ENCODE data around the gene IFT88.
A peak's percentile ranks its signal among the peaks of the same experiment; 100 is the strongest.

The IFT88 gene, protein sequence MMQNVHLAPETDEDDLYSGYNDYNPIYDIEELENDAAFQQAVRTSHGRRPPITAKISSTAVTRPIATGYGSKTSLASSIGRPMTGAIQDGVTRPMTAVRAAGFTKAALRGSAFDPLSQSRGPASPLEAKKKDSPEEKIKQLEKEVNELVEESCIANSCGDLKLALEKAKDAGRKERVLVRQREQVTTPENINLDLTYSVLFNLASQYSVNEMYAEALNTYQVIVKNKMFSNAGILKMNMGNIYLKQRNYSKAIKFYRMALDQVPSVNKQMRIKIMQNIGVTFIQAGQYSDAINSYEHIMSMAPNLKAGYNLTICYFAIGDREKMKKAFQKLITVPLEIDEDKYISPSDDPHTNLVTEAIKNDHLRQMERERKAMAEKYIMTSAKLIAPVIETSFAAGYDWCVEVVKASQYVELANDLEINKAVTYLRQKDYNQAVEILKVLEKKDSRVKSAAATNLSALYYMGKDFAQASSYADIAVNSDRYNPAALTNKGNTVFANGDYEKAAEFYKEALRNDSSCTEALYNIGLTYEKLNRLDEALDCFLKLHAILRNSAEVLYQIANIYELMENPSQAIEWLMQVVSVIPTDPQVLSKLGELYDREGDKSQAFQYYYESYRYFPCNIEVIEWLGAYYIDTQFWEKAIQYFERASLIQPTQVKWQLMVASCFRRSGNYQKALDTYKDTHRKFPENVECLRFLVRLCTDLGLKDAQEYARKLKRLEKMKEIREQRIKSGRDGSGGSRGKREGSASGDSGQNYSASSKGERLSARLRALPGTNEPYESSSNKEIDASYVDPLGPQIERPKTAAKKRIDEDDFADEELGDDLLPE

DNA sequence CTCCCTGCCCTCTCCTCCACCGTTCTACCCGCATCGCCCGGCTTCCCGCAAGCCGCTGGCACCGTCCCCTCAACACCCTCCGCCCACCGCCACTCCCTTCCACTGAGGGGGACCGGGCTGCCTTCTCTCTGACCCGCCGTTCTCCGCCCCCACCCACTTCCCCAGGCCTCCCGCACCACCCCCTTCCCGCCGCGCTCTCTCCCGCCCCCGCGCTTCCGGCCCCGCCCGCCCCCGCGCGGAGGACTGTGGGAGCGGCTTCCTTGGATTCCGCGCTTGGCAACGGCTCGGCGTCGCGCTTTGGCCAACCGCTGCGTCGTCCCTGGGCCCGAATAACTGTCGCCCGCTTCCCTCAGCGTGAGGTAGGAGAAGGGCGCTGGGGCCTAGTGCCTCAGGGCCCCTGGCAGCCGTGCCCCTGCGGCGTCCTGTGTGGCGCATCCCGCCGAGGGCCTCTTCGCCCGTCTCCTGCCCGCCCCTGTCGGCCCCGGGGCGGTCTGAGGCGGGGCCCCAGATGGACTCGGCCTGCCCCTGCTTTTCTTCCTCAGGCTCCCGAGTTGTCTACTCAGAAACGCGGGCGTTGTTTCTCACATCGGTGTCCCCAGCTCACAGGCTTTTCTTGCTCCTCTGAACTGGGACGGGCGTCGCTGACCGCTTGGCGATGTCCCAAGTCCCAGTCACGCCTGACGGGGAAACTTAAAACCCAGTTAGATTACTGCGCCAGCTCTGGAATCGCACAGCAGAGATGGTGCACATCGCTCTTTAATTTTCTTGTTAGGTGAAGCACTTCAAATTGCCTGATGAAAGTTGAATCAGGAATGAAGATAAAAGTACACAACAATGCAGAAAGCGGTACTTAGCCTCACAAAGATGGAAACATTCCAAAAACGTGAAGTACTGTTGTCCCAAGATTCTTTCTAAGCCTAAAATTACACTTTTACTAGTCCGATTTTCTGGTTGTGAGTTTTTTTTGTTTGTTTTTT, at the start of gene IFT88:
Gene IFT88 (plus strand): TSS at position 260 of the 977 bp plus-strand sequence. CDS start 7,229 bp downstream, outside the sequence.
- DNase-seq (ENCODE audit: low read depth in 2 of 2, low spot score in 1 of 2) = peak; percentile 45 to 69

DNA sequence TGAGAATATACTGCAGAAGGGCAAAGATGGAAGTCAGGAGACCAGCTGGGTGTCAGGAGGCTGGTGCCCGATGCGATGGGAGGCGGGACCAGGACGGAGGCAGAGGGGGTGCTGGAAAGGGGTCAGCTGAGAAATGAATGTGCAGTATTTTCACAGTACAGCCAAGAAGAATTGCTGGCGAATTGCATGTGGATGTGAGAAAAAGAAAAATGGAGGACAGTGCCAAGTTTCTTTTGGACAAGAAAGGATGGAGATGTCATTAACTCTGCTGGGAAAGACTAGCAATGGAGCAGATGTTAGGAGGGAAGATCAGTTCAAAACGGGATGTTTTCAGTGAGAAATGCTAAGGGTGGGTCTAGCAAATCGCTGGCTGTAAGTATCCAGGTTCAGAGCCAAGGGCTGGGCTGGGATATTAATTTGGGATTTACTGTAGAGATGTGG, 48.3 kb upstream of the IFT88 start:
- DNase-seq (ENCODE audit: low read depth in 2 of 2, low spot score in 1 of 2) = no peak

DNA sequence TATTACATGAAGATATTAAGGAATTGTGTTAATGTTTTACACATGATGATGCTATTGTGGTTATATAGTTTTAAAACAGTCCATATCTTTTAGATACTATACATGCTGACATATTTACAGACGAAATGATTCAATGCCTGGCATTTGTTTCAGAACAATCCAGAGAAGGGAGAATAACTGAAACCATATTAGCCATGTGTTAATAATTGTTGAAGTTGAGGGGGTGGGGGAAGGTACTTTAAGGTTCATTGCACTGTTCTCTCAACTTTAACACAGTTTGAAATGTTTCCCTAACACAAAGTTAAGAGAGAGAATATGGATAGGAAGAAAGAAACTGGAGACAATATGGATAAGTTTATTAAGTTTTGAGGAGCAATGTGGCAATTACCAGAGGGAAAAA, 47.1 kb upstream of the IFT88 start:
- no peak for DNase-seq (ENCODE audit: low read depth in 2 of 2, low spot score in 1 of 2)

DNA sequence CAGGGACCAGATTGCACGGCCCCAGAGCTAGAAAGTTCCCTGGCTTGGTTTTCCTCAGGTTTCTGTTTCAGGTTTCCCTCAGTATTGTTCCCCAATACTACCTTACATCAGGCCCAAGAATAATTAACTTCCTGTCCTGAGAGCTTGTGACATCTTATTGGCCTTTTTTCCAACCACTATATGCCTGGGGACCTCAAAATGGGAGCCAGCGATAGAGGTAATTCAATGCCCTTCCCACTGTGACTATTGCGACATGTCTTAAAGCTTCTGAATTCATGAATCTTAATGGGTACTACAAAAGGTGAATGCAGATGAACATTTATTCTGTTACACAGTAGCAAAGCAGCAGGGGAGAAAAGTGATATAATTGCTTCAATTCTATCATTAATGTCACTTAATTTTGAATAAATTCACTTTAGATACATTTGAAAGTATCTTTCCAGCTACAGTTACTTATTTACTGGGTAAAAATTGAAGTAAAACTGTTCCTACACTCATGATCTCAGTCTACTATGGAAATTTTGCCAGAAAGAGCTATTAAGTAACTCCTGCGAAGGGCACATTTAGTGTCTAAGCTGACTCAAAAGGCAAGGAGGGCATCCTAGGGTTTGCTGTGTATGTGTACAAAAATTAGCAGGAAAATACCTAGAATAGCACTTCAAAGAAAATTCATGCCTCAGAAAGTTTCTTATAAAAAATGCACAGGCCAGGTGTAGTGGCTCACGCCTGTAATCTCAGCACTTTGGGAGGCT, 45.4 kb upstream of the IFT88 start:
- DNase-seq (ENCODE audit: low read depth in 2 of 2, low spot score in 1 of 2) = no peak

DNA sequence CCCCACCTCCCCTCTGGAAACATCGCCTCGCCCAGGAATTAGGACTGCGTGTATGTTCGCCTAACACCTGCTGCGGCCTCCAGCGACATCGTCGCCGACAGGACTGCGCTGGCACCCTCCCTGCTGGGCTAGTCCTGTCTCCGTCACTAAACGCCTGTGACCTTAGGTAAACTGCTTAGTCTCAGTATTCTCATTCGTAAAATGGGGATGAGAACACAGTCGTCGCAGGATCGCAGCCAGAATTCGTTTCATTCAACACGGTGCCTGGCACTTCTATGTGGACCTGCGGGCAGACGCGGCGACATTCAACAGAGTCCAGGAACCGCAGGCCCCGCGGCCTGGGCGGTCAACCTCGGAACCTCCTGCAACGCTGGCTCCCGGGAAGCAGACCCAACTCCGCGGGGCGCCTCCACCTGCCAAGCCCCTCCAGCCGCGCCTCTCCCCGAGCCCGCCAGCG, 41.8 kb upstream of the IFT88 start:
- DNase-seq (ENCODE audit: low read depth in 2 of 2, low spot score in 1 of 2) = no peak

DNA sequence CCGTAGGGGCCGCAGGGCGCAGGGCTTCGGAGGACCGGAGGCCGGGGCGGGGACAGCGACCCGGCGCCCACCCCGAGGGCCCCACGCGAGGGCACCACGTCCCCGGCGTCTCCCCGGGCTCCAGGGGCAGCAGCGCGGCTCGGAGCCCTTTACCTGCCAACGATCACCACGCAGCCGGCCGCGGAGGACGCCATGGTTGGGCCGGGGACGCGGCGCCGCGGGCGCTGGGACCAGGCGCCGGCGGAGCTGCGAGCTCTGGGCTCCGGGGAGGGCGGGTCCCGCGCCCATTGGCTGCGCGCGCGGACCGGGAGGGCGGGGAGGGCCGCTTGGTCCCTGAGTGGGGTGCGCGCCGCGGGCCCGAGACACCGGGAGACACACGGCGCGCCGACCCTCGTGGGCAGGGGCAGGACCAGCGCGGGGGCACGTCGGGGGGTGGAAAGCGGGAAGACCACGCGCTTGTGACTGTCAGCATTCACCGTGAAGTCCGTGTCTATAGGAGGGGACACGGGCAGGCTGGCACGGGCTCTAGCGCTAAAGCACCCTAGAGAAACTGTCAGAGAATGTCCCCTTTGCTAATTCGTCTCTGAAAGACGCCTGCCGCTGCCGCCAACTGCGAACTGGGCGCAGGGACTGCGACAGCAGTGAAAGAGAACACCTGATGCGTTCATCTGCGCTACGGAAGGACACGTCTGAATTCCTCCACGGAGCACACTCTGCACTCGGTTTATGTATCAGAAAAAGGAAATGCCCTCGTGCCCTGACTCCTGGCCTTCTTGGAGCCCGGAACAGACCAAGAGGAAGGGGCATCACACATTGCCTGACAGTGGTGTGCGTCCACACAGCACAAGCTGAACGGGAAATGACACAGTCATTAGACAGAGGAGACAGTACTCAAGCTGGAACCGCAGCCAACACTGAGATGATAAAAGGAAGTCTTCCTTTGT, 41.1 kb upstream of the IFT88 start, which contains the start of gene CRYL1:
Gene CRYL1 (minus strand): TSS at position 257 of the 944 bp plus-strand sequence. CDS start 63 bp downstream, at position 194.
- DNase-seq (ENCODE audit: low read depth in 2 of 2, low spot score in 1 of 2) = peak; percentile 15 to 61

DNA sequence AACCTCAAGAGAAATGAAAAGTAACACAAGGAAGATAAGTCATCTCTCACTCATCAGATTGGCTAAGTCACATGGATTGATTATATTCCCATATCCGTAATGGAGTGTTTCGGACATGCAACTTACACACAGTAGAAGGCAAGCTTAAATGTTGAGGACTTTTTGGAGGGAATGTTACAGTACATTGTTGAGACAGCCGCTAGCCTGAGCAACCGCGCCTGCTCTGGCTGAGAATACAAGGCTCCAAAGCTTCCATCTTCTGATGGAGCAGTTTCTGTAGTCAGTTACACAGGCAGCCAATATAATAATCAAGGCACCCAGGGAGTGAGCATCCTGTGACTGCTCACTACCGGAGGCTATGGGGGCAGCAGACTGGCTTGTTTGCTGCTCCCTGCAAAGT, 40.3 kb upstream of the IFT88 start:
- no peak for DNase-seq (ENCODE audit: low read depth in 2 of 2, low spot score in 1 of 2)

DNA sequence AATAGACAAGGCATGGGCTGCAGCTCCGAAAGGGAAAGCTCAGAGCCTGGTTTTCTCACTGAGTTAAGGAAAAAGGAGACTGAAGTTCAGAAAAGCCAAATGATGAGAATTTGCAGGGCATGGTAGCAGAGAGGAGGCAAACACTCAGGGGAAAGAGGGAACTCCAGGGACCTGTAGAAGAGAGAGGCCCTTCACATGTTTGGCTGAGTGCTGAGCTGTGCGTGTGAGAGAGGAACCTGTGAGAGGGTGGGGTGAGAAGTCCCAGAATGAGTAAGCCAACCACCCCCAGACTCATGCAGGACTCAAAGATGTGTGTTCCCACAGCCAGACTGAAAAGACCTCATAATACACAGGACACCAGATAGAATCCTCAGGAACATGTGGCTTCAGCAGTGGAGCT, 38.5 kb upstream of the IFT88 start:
- DNase-seq (ENCODE audit: low read depth in 2 of 2, low spot score in 1 of 2) = no peak

DNA sequence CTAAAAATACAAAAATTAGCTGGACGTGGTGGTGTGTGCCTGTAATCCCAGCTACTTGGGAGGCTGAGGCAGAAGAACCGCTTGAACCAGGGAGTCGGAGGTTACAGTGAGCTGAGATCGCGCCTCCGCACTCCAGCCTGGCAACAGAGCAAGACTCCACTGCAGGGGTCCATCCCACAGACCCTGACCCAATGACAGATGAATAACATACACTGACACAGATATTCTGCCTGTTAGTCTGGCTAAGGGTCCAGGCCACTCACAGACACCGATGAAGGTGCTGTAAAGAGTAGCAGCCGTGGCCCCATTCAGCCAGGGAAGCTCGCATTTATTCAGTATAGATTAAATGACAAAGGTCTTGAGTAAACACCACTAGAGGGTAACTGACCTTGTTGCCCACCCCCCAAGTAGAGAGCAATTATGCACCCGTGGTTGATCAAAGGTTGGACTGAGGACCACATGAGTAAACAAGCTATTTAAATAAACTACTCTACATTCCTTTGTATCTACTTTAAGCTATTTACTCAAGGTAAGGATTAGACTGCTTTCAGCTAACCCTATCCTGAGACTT, 32.8 kb upstream of the IFT88 start:
- DNase-seq (ENCODE audit: low read depth in 2 of 2, low spot score in 1 of 2) = no peak

DNA sequence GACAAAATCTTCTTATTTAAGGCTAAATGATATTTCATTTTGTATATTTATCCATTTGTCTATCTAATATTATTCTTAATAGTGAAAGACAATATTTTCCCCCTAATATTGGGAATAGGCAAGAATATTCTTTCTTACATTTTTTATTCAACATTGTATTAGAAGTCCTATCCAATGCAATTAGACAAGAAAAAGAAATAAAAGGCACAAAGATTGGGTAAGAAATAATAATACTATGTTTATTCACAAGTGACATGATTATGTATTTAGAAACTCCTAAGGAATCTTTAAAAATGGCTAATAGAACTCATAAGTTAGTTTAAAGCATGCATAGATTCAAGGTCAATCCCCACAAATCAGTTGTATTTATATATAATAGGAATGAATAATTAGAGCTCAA, 30.0 kb upstream of the IFT88 start:
- no peak for DNase-seq (ENCODE audit: low read depth in 2 of 2, low spot score in 1 of 2)

DNA sequence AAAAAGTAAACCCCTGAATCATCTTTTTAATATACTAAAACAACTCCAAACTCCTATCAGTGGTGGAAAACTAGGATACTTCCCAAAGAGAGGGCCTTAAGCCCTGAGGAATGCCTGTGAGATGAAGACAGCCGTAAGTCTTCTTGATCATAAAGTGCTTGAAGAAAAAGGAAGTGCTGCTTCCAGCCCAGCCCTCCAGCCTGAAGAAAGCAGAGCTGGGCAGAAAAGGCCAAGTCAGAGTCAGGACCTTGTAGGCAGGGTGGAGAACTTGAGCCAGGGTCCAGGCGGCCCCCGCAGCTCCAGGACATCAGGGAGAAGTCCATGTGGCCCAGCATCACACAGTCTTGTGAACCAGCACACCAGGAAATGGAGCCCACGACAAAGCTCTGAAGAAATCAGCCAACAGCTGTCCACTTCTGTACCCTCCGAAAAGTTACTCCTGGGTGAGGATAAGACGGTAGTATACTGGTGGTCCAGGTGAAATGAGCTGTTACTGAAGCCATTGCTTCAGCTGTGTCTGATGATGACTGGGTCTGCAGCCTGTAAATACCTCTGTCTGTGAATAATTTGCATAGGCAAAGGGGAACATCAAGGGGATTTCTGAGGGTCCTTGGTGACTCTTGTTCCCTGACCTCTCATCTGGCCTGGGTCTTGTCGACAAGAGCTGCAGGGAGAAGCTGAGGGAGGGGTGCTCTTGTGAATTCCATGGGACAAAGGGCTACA, 22.6 kb upstream of the IFT88 start:
- no peak for DNase-seq (ENCODE audit: low read depth in 2 of 2, low spot score in 1 of 2)

DNA sequence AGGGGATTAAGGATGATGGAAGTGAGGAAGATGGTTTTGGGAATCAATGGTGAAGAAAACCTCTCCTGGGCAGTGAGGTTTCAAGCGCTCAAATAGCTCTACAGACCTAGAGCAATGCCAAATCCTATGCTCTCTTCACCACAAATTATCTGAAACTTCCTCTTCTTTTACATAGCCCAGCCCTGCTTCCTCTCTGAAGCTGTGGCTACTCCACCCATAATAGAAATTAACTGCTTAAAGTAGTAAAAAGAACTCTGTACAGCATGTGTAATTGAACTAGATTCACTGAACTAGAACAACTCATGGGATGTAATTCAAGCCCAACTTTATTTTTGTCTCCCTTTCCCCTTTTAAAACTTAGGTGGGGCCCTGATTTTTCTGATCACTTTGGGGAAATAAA, 20.4 kb upstream of the IFT88 start:
- DNase-seq (ENCODE audit: low read depth in 2 of 2, low spot score in 1 of 2) = no peak

DNA sequence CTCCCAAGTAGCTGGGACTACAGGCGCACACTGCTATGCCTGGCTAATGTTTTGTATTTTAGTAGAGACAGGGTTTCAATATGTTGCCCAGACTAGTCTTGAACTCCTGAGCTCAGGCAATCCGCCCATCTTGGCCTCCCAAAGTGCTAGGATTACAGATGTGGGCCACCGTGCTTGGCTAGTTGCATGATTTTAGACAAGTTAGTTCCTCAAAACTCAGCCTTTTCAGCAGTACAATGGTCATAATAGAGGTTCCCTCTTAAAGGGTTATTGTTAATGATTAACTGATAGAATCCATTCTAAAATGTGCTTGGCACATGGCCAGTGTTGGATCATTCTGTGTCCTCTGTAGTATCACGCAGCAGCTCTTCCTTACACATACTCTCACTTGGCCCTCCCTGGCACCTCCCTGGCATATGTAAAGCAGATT, 19.5 kb upstream of the IFT88 start:
- no peak for DNase-seq (ENCODE audit: low read depth in 2 of 2, low spot score in 1 of 2)

DNA sequence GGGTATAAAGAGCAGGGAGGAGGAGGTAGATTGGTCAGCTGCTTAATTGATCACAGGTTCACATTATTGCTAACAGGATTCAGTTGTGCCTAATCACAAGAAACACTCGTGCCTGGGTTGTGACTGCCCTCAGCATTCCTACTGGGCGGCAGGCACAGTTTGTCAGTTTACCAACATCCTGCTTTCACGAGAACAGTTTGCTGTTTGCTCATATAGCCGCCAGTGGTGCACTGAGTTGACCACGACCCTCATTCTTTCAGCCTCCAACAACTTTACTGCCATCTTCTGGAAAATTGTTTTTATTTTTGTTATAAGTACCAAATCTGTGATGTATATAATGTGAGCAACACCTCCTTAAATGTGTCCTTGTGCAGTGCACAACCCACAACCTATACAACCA, 16.2 kb upstream of the IFT88 start:
- no peak for DNase-seq (ENCODE audit: low read depth in 2 of 2, low spot score in 1 of 2)

DNA sequence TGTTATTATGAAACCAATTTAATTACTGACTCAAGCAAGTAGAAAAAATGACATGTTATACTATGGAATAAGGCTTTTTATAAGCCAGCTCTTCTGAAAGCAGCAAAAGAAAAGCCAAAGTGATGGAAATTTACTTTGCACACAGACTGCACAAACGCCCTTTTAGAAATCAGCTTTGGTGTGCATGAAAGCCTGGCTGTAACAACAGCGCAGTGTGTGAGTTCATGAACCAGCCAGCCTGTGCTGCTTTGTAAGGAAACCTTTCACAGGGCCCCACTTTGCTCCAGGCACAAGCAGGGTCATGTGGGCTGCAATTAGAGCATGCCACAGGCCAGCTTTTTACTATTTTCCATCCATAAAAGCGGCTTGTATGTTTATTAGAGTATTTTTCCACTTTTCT, 13.6 kb upstream of the IFT88 start:
- DNase-seq (ENCODE audit: low read depth in 2 of 2, low spot score in 1 of 2) = no peak

DNA sequence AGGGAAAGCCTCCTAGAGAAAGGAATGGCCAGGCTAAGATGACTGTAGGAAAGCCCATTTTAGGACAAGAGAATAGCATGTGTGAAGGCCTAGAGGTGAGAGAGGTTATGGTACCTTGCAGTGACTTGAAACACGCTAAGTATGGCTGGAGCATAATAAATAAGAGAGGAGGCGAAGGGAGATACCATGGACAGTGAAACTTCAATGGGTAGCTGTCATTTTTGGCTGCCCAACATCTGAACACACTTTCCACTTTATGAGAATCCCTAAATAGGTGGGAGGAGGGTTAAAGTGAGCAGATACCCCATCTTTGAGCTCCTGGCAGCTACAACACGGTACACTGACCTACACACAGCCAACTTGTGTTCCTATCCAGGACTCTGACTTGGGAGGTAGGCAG, 8.0 kb upstream of the IFT88 start:
- no peak for DNase-seq (ENCODE audit: low read depth in 2 of 2, low spot score in 1 of 2)

DNA sequence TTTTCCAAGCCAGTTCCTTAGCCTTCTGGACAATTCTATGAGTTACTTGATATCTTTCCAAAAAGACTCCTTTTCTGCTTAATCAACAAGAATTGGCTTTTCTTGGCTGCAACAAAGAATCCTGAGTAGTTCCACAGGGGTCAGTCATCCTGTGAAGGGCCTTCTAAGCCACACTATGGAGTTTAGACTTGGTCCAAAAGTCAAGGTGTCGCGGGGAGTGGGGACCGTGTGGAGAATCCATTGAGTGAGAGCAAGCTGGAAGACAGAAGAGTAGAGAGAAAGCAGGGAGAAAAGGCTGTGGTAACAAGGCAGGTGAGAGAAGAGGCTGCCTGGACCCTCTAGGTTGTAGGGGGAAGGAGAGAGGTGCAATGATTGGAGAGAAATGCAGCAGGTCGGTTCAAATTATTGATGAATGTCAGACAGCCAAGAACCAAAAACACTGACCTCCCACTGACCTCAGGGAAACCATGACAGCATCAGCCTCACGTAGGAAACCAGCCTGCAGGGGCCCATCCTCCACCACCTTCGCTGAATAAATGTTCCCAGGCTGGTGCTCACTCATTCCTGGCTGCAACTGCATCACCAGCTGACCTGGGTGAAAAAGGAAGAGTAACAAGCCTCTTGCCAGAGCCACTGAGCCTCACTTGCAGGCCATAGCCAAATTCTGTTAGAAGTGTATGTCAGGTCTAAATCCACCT, 7.1 kb upstream of the IFT88 start:
- no peak for DNase-seq (ENCODE audit: low read depth in 2 of 2, low spot score in 1 of 2)

All from stimulated activated CD8-positive, alpha-beta memory T cell treated with anti-CD3 and anti-CD28 coated beads, Interleukin-4, amount 100 ng/mL, for 4 hours (primary cell).